KOPT-K1 (cell line): ENCODE measurements around the gene MB.

ENCODE experiments used
- H3K27ac ChIP-seq: fragments of 200-600 bp; sonication (generic); 2 replicates; pipeline ENCODE4 v1.5.1; 2016; ENCODE audit warnings: antibody characterized with exemption, mild to moderate bottlenecking, low read depth, low read length; ENCODE audit not compliant: poor library complexity, severe bottlenecking
- H3K36me3 ChIP-seq: fragments of 200-600 bp; sonication (generic); 2 replicates; pipeline ENCODE4 v1.5.1; 2017; ENCODE audit warnings: antibody characterized with exemption, mild to moderate bottlenecking, low read length, moderate library complexity; ENCODE audit not compliant: insufficient read depth
- H3K9me3 ChIP-seq: fragments of 200-600 bp; sonication (generic); 2 replicates; pipeline ENCODE4 v1.5.1; 2017; ENCODE audit warnings: antibody characterized with exemption, low read length, mild to moderate bottlenecking; ENCODE audit not compliant: insufficient read depth, poor library complexity, severe bottlenecking

The MB gene

DNA sequence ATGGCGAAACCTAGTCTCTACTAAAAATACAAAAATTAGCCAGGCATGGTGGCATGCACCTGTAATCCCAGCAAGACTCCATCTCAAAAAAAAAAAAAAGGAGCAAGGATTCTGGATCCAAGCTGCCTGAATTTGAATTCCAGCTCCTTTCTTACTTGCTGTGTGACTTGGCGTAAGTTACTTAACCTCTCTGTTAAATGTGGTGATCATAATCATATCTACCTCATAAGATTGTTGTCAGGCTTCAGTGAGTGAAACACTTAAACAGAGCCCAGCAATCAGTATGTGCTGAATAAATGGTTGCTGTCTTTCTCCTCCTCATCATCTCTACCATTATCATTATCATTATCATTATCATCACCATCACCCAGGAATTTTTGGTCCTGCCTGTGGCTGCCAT lies 2.7 kb downstream of the MB start:
- Histone ChIP-seq H3K36me3 (no peaks in the 10 kb centered on the region), H3K27ac (no peak overlapping the region), H3K9me3 (no peaks in the 10 kb centered on the region)

- no peaks in the 10 kb centered on the region for H3K9me3 ChIP-seq
- no peak overlapping the region for H3K27ac ChIP-seq
- no peaks in the 10 kb centered on the region for H3K36me3 ChIP-seq
These were observed 4.2 kb downstream of the MB start for GRCh38 chr22:35612903-35613302.

GRCh38 chr22:35611891-35612576 lies 5.1 kb downstream of the MB start:
- H3K36me3 ChIP-seq: no peaks in the 10 kb centered on the region
- H3K9me3 ChIP-seq: no peaks in the 10 kb centered on the region
- H3K27ac ChIP-seq: no peak overlapping the region

DNA sequence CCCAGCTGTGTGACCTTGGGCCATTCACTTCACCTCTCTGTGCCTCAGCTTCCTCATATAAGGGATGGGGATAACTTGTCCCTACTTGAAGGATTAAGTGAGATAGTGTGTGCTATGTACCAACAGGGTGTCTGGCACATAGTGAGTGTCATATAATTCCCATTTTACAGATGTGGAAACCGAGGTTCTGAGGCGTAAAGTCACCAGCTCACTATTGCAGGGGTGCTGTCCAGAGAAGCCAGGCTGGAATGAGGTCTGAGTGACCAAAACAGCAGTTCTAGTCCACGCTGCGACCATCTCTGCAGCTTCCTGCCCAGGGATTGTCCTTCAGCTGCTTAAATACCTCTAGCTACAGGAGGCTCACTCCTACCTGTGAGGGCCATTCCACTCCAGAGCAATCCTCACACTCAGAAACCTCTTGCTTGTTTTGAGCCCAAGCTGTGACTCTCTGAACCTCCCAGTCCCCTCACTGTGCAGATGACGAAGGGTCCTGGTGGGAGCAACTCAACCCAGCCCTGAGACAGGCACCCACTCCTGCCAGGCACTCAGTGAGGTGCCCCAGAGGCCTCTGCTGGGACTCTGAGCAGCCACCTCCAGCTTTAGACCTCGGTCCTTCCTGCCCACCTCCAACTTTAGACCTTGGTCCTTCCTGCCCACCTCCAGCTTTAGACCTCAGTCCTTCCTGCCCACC lies 5.8 kb downstream of the MB start:
- H3K36me3 ChIP-seq: no peaks in the 10 kb centered on the region
- no peak overlapping the region for H3K27ac ChIP-seq

DNA sequence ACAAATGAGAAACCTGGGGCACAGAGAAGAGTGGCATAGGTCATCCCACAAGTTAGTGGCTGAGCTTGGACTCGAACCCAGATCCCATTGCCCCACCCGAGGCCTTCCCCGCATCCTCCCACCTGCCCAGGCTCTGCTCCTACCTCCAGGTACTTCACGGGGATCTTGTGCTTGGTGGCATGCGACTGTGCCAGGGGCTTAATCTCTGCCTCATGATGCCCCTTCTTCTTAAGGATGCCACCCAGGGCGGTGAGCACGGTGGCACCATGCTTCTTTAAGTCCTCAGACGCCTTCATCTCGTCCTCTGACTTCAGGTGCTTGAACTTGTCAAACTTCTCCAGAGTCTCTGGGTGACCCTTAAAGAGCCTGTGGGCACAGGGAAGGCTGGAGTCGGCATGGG lies 6.4 kb downstream of the MB start:
- no peaks in the 10 kb centered on the region for H3K9me3 ChIP-seq
- H3K27ac ChIP-seq: no peak overlapping the region
- H3K36me3 ChIP-seq: no peaks in the 10 kb centered on the region

More for the DNA sequence above, 5.8 kb downstream of the MB start:
- H3K9me3 ChIP-seq: no peaks in the 10 kb centered on the region

DNA sequence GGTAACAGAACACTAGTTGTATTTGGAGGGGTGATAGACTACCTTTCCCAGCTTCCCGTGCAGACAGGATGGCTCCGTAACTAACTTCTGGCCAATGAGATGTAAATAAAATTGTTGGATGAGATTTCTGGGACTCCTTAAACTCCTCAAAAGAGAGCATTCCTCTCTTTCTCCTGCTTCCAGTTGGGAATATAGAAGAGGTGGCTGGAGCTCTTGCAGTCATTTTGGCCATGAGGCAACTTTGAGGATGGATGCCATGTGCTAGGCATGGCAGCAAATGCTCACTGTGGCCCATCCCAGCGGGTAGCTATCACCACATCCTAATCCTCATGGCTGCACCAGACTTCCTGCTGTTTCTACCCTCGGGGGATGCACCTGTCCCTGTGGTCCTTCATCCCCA lies 7.4 kb downstream of the MB start:
- Histone ChIP-seq H3K27ac (no peak overlapping the region), H3K36me3 (no peaks in the 10 kb centered on the region), H3K9me3 (no peaks in the 10 kb centered on the region)

DNA sequence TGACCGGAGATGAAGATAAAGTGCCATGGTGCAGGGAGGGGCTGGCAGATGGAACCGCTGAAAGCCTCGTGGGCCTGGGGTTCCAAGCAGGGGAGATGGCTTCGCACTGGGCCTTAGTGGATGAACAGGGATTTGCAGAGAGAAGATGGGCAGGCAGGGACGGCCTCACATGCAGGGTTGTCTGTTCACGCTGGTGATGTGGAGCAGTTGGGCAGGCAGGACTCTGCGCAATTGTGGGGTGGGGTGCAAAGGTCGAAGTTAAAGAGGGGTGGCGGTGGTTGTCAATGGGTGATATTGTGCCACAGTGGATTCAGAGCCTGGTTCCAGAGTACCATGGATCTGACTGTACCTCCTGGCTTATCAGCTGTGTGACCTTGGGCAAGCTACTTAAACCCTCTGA lies 7.9 kb downstream of the MB start:
- no peaks in the 10 kb centered on the region for H3K9me3 ChIP-seq
- no peak overlapping the region for H3K27ac ChIP-seq
- H3K36me3 ChIP-seq: no peaks in the 10 kb centered on the region

- Histone ChIP-seq H3K9me3 (no peaks in the 10 kb centered on the region), H3K27ac (no peak overlapping the region), H3K36me3 (no peaks in the 10 kb centered on the region)
These were observed 9.0 kb downstream of the MB start for GRCh38 chr22:35608088-35608487.

- H3K27ac ChIP-seq: no peak overlapping the region
- H3K9me3 ChIP-seq: no peaks in the 10 kb centered on the region
- H3K36me3 ChIP-seq: no peaks in the 10 kb centered on the region
These were observed 10.2 kb downstream of the MB start for GRCh38 chr22:35606916-35607315.

DNA sequence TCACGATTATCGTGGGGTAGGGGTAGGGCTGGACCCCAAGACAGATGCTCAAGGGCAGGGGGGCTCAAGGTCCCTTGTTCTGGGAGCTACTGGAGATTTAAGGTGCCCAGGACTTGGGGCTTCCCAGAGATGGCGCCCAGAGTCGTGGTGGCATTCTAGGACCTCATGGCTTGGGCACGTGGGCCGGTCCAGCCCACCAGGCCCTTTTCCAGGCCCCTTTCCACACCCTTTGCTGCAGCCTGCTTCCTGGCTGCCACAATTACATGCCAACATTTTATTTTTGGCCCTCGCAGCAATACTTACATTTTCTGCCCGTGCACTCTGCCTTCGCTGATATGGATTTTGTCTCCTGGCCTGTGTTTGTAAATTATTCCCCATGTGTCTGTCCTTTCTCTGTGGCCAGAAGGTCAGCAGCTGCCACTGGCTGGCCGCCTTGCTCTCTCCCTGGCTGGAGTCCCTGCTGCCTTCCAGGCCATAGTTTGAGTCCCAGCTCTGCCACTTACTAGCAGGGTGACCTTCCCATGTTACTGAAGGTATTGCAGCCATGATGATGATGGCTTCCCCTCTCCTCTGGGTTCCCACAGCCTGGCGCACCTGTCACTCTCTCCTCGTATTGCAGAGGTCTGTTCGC lies 11.2 kb downstream of the MB start:
- no peaks in the 10 kb centered on the region for H3K9me3 ChIP-seq
- no peaks in the 10 kb centered on the region for H3K36me3 ChIP-seq
- H3K27ac ChIP-seq: no peak overlapping the region

DNA sequence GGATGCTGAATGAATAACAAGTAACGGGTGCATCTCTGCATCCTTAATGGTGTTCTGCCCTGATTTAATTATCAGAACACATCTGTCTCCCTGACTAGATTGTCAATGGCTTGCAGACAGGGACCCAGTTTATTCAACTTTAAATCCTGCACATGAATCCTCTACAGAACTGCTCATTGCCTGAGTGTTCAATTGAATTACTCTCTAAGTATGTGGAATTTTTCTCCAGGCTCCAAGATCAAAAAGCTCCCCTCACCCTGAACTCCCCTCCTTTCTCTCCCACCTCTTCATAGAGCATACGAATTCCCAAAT lies 11.8 kb downstream of the MB start:
- Histone ChIP-seq H3K36me3 (no peaks in the 10 kb centered on the region), H3K9me3 (no peaks in the 10 kb centered on the region), H3K27ac (no peak overlapping the region)

GRCh38 chr22:35604621-35605368 lies 12.3 kb downstream of the MB start:
- Histone ChIP-seq H3K36me3 (no peaks in the 10 kb centered on the region), H3K9me3 (no peaks in the 10 kb centered on the region), H3K27ac (no peak overlapping the region)

GRCh38 chr22:35601743-35602615 lies 15.2 kb downstream of the MB start:
- Histone ChIP-seq H3K36me3 (no peaks in the 10 kb centered on the region), H3K9me3 (no peaks in the 10 kb centered on the region), H3K27ac (no peak overlapping the region)

DNA sequence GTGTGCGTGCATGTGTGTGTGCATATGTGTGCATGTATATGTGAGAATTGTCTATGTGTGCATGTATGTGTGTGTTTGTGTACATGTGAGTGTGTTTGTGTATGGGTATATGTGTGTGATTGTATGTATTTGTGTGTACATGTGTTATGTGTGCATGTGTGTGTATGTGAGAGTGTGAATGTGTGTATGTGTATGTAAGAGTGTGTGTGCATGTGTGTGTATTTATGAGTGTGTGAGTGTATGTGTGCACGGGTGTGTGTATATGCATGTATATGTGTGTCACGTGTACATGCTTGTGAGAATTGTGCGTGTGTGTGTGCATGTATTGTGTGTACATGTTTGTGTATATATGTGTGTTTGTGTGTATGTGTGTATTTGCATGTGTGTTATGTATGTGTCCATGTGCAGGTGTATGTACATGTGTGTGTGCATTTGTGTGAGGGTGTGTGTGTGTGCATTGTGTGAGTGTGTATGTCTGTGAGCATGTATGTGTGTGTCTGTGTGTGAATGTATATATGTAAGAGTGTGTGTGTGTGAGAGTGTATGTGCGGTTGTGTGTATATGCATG lies 16.0 kb downstream of the MB start:
- Histone ChIP-seq H3K9me3 (no peaks in the 10 kb centered on the region), H3K27ac (no peak overlapping the region), H3K36me3 (no peaks in the 10 kb centered on the region)
